Cerebellar nuclear complex (tissue), 1 donor: ENCODE measurements around the gene EID2B.

Source experiments
- DNase-seq, 2 experiments: peaks; one replicate each; lab custom pipeline; 2025; lab: John Stamatoyannopoulos, UW

The EID2B gene

DNA sequence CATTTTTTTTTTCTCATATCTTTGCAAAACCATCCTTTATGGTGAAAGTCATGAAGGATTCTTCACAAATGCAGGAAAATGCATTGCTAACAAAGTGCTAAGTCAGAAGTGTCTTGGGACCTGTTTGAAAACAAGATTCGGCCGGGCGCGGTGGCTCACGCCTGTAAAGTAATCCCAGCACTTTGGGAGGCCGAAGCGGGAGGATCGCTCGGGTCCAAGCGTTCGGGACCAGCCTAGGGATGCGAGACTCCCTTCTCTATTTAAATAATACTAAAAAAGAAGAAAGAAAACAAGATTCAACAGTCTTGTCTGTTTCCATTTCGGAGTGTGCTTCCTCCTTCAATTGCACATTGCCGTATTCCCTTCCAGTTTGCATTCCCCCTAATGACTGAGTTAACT, 819 bp downstream of the EID2B start:
- DNase-seq = no peak

DNA sequence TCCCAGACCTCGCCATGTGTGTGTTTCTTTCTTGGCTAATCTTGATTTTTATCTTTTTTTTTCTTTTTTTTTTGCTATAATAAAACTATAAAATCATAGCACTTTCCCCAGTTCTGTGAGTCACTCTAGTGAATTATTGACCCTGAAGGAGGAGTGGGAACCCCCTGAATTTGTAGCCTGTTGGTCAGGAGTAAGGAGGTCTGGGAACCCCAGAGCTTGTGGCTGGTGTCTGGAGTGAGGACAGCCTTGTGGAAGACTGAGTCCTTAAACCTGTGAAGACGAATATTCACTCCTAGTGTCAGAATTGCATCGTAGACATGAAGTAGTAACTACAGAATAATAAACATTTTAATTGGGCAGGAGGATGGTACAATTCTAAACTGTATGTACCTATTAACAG, 7.4 kb downstream of the EID2B start:
- no peak for DNase-seq

DNA sequence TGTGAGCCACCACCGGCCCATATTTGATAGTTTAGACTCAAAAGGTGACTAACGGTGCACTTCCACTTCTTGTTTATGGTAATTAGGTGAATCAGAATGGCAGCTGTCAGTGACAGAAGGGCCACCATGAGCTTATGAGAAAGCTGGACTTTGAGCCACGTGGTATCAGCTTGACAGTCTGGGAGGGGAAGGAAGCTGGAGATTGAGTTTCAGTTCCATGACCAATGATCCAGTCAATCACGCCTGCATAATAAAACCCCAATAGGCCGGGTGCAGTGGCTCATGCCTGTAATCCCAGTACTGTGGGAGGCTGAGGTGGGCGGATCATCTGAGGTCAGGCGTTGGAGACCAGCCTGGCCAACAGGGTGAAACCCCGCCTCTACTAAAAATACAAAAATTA, 8.2 kb downstream of the EID2B start:
- DNase-seq = no peak

- no peak for DNase-seq
Measured at GRCh38 chr19:39520541-39521484, 11.8 kb downstream of the EID2B start.

GRCh38 chr19:39518975-39519374, 13.7 kb downstream of the EID2B start:
- DNase-seq = no peak

DNA sequence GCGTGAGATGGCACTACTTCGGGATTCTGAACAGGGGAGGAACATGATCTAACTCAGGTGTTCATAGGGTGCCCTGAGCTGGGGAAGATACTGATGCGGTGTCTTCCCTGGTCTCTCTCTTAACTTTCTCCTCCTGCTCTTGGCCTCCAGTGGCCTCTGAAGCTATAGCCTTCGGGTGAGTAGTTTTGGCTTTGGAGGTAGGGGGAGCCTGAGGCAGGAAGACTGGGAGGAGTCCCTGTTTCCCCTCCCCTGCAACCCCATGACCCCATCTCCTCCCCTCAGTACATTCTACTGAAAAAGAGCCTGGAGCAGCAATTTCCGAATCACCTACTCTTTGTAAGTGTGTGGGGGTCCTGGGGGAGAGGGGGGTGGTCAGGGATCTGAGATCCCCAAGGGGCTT, 14.2 kb downstream of the EID2B start:
- no peak for DNase-seq

- no peak for DNase-seq
Measured at GRCh38 chr19:39517432-39517831, 15.2 kb downstream of the EID2B start.

DNA sequence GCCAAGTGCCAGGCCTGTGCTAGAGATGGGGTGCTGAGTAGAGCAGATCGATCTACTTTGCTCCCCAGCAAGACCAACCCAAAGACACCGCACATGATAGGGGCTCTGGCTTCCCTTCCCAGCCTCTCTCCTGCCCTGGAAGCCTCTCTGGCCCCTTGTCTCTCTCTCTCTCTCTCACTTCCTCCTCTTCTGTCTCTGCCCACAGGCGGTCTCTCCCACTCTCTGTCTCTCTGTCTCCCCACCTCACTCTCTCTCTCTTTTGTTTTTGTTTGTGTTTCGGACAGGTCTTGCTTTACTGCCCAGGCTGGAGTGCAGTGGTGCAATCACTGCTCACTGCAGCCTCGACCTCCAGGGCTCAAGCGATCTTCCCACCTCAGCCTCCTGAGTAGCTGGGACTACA, 16.4 kb downstream of the EID2B start:
- no peak for DNase-seq

DNA sequence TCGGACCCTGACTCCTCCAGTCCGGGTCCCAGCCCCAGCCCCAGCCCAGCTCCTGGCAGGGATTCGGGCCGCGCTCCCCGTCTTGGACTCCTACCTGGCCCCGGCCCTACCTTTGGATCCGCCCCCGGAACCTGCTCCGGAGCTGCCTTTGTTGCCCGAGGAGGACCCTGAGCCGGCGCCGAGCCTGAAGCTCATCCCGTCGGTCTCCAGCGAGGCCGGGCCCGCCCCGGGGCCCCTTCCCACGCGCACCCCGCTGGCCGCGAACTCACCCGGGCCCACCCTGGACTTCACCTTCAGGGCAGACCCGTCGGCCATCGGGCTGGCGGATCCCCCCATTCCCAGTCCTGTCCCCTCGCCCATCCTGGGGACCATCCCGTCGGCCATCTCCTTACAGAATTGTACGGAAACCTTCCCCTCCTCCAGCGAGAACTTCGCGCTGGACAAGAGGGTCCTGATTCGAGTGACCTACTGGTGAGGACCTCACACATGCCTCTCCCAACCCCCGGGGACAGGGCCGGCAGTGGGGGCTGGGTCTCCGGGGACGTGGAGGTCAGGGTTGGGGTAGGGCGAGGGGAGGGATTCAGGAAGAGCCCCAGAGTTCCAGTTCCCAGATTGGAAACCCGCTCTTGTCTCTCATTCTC, 17.0 kb downstream of the EID2B start:
- no peak for DNase-seq

DNA sequence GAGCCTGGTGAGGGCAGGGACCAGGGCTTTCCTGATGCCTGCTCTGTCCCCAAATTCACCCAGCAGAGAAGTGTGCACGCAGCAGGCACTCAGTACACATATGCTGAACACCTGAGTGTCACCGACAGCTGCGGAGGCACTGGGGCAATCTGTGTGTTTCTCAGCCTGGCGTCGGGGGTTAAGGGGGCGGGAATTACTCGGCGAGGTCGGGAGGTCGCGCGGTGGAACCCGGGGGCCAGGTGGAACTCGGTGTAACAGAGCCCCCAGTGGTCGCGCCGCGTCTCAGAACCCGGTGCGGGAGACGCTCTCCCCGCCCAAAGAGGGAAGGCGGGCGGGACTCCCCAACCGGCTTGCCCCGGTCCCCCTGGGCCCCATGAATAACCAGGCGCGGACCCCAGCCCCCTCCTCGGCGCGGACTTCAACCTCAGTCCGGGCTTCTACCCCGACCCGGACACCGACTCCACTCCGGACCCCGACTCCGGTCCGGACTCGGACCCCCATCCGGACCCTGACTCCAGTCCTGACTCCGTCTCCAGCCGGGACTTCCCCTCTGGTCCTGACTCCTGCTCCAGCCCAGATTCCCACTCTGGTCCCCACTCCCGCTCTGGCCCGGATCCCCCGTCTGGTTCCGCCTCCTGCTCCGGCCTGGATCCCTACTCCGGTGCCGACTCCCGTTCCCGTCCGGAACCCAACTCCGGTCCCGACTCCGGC, 17.7 kb downstream of the EID2B start, which contains the start of gene SELENOV:
SELENOV (plus strand) TSS at position 300 of the 711 bp plus-strand sequence; CDS start at position 374, 74 bp downstream.
- DNase-seq = no peak

DNA sequence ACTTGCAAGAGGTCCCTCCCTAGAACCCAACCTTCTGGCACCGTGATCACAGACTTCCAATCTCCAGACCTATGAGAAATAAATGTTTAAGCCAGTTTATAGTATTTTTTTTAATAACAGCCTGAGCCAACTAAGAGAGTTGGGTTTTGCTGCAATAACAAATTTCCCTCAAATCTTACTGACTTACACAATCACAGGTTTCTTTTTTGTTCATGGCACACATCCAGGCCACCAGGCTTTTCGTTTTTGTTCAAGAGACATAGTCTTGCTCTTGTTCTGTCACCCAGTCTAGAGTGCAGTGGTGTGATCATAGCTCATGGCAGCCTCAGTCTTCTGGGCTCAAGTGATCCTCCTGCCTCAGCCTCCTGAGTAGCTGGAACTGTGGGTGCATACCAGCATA, 19.7 kb downstream of the EID2B start:
- no peak for DNase-seq

- no peak for DNase-seq
Measured at GRCh38 chr19:39509233-39509632, 23.4 kb downstream of the EID2B start.

GRCh38 chr19:39508629-39509028, 24.0 kb downstream of the EID2B start:
- DNase-seq = no peak

- DNase-seq = no peak
Measured at GRCh38 chr19:39507715-39508364, 24.8 kb downstream of the EID2B start.

DNA sequence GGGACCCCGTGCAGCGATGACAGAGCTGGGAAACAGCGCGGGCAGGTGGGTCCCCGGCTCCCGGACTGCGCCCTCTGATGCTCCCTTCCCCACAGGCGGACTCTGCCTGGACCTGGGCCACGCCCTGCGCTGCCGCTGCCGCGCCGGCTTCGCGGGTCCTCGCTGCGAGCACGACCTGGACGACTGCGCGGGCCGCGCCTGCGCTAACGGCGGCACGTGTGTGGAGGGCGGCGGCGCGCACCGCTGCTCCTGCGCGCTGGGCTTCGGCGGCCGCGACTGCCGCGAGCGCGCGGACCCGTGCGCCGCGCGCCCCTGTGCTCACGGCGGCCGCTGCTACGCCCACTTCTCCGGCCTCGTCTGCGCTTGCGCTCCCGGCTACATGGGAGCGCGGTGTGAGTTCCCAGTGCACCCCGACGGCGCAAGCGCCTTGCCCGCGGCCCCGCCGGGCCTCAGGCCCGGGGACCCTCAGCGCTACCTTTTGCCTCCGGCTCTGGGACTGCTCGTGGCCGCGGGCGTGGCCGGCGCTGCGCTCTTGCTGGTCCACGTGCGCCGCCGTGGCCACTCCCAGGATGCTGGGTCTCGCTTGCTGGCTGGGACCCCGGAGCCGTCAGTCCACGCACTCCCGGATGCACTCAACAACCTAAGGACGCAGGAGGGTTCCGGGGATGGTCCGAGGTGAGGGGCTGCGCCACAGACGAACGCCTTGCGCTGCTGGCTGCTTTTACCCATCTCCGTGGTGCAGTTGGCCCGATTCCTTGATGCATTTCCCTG, 25.5 kb downstream of the EID2B start:
- no peak for DNase-seq

GRCh38 chr19:39506598-39506943, 26.1 kb downstream of the EID2B start:
- no peak for DNase-seq

GRCh38 chr19:39502640-39503417, 29.8 kb downstream of the EID2B start:
- DNase-seq = no peak

DNA sequence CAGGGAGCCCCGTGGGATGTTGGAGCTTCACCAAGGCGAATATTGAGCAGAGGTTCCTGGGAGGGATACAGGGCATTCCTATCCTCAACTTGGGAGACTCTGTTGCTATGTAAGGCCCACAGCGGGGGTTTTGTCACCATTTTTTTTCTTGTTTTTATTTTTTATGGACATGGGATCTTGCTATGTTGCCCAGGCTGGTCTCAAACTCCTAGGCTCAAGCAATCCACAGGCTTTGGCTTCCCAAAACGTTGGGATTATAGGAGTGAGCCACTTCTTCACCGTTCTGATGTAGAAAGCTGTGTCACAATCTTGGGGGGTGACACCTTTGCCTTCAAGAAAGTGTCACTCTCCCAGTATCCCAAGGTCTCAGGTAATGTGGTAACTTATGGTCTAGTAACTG, 31.3 kb downstream of the EID2B start:
- DNase-seq = no peak

DNA sequence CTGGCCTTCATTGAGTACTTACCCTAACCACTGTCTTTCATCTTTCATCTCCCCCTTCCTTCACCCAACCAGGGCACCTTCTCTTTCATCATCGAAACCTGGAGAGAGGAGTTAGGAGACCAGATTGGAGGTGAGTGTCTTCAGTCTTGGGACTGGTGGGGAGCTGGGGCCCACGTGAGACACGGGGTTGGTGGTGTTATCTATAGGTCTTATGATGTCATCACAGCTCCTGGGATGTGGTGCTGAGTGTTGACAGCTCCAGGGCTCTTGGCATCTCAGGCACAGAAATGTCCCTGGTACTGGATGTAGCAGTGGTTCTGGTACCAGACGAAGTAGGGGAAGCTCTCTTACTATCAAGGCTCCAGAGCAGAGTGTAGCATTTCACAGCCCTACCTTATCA, 32.1 kb downstream of the EID2B start:
- no peak for DNase-seq

GRCh38 chr19:39499932-39500331, 32.7 kb downstream of the EID2B start:
- no peak for DNase-seq
